HG02623 (cell line): ENCODE data around the gene SETD6.
"Not testable (repeated sequence)": the region's sequence is repeated elsewhere in the genome, so short reads cannot be mapped to it uniquely, and the experiment has no call there.

Experiments
- ATAC-seq: cut with Tn5 transposase; IDR thresholded peaks from one replicate; pipeline ENCODE4 v1.9.1; 2021; ENCODE audit warnings: moderate library complexity; ENCODE audit not compliant: unreplicated experiment

SETD6 gene, protein sequence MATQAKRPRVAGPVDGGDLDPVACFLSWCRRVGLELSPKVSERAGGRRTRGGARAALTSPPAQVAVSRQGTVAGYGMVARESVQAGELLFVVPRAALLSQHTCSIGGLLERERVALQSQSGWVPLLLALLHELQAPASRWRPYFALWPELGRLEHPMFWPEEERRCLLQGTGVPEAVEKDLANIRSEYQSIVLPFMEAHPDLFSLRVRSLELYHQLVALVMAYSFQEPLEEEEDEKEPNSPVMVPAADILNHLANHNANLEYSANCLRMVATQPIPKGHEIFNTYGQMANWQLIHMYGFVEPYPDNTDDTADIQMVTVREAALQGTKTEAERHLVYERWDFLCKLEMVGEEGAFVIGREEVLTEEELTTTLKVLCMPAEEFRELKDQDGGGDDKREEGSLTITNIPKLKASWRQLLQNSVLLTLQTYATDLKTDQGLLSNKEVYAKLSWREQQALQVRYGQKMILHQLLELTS

DNA sequence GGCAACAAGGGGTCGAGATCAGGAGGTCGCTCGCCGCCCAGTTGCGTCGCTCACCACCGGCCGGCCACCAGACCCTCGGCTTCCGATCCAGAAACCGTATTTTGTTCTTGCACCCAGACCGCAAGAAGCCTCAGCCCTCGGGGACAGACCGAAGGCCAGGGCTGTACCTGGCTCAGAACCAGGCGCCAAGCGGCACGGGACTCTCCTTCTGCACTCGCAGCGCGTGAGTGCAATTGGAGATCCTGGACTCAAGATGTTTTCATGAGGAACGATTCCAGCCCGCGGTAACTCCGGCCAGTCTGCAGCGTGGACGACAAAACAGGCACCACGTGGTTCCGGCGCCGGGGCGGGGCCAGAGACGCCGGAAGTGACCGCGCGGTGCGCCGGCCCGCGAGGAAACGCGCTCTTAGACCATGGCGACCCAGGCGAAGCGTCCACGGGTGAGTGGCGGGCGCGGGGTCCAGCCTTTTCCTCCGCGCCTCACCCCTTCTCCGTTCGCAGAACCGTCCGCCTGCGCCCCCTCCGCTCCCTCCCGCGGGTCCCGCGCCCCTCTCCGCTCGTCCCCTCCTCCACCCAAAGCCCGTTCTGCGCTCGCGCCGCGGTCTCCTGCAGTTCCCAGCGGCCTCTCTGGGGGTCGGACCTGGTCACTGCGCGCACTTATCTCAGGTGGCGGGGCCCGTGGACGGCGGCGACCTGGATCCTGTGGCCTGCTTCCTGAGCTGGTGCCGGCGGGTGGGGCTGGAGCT, at the start of gene SETD6:
TSS of gene SETD6 (plus strand) at position 393 of the 746 bp plus-strand sequence. CDS start at position 414, 21 bp downstream.
- ATAC-seq: peak; percentile 63

DNA sequence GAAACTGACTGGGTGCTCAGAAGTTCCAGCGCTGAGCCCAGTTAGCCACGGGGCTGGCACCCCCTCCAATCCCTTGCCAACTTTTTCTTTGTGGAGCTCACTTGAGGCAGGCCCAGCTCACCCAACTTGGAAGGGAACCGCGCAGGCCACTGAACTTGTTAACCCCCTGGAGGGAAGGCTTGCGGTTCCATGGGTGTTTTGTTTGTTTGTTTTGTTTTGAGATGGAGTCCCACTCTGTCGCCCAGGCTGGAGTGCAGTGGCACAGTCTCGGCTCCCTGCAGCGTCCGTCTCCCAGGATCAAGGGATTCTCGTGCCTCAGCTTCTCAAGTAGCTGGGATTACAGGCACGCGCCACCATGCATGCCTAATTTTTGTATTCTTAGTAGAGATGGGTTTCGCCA, 49.5 kb upstream of the SETD6 start:
- no peak for ATAC-seq

DNA sequence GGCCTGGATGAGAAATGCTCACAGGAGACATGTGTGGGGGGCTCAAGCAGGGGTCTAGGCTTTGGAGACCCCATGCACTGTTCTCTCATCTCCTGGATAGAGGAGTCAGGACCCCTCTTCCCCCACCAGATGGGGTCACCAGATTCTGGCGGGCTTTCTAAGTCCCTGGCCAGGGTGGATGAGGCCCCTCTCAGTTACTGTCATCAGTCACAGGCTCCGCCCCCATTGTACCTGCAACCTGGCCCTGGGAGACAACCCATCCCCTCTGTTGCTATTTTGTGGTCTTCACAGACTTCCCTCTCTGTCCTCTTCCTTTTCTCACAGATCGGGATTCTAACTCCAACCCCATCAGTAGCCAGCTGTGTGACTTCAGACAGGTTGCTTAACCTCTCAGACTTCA, 48.9 kb upstream of the SETD6 start:
- no peak for ATAC-seq

DNA sequence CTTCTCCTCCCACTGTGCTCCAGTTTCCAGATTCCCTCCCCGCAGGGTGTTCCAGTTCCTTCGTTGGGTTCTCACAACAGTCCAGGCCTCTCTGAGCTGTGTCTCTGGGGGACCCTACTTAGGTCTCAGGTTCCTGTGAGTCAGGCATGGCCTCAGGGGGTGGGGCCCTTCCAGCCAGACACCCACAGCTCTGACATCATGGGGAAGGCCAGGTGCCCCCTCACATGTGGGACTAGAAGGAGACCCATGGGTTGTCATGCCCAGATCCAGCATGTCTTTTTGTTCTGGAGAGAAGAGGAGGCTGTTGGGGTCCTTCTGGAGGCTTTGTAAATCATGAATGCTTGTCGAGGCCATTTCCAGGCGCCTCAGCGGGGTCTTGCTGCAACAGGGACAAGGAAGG, 47.4 kb upstream of the SETD6 start:
- ATAC-seq: no peak

DNA sequence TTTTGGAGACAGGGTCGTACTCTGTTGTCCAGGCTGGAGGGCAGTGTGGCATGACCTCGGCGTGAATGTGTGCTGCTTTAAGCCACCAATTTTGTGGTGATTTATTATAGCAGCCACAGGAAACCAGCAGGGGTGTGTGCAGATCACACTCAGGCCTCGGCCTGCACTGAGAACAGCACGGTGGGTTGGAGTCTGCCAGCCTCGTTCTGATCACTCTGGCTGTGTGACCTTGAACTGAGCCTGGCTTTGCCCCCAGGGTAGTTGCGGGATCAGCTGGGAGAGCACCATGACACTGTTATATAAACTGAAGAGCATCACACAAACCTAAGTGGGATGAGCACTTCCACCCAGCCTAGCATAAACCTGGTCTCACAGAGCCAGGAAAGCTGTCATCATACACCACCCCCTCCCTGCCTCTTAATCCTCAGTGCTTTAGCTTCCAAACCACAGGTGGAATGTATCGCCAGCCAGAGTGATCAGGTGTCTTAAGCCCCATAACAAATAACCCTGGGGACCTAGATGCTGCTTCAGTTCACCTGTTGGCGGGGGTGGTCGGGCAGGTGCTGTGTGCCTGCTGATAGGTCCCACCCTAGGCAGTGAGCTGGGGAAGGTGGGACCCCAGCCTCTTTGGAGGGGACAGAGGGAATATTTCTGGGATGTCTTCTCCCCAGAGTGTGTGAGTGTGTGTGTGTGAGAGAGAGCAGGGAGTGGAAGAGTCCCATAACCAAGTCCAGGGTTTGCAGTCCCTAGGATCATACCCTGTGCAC, 43.9 kb upstream of the SETD6 start:
- no peak for ATAC-seq

DNA sequence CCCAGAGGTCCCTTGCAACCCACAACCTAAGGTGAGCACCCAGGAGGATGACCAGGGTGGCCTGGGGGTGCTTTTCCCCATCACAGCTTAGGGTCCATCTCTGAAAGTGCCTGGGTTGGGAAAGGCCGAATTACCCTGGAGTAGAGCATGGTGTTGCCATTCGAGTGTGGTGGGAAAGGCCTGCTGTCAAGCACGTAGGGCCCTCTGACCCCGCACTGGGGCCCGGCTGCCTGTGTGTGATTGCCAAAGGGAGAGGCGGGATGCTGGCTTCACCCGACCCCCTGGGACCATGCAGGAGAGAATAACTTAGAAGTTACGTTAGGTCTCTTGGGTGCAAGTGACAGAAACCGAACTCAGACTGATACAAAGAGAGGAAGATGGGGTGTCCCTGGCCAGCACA, 43.1 kb upstream of the SETD6 start:
- no peak for ATAC-seq

DNA sequence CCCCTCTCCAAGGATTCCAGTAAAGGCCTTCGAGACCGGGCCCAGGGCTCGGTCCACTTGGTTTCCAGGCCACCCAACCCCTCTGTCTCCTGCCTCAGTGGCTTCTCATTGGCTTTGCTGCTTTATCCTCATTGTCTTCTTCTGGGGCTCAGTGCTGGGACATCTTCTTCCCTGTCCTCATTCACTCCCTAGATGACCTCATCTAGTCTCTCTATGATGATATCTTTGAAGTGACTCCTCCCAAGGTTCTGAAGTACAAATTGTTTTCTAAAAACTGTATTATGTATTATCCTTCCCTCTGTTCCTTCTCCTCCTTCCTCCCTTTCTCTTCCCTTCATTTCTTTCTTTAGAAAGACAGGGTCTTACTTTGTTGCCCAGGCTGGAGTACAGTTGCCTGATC, 42.5 kb upstream of the SETD6 start:
- ATAC-seq: no peak

DNA sequence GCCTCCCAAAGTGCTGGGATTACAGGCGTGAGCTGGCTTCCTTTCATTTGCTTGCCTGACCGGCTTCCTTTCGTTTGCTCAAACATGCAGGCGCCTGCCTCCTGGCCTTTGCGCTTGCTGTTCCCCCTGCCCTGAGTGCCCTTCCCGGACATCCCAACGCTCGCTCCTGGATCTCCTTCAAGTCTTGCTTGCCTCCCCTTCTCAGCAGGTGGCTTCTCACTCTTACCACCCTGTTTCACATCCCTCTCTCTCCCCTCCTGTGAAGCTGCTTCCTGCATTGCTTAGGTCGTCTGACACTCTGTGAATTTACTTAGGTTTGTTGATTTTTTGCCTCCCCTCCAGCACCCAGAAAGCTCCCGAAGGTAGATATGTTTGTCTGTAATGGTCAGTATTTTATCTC, 41.0 kb upstream of the SETD6 start:
- no peak for ATAC-seq

DNA sequence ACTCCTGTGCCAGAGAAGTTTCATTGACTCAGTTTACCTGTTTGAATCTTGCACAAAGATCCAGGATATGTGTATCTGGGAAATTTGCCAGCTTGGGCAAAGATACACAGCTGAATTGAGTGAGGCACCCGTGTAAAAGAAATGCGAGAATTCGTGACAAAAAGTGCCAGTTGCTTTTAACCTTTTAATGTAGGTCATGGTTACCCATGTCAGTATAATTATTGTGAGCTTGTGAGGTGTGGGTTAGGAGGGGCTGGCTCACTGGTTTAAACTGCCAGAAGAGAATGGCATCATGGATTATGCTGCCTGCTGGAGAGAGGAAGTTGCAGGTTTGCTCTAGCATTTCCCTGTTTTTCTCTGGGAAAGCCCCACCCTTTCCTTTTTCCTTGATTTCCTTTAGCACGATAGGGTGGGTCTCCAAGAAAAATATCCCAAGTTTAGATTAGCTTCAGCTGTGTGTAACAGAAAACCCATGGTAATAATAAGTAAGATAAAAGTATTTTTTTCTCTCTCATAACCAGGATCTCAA, 40.2 kb upstream of the SETD6 start:
- no peak for ATAC-seq

DNA sequence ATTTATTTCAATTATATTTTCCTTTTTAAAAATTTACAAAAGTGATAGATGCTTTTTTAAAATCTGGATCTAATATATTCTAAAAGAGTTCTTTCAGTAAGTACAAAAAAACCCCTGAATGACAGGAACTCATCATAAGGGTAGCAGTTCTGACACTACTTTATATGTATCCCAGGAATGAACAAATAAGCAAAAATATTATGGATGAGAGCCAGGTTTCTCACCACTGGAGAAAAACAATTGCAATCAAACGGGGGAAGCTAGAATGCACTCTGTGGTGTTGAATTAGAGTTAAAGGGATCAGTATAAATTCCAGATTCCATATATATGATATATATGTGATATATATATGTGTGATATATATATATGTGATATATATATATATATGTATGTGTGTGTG, 38.5 kb upstream of the SETD6 start:
- no peak for ATAC-seq

DNA sequence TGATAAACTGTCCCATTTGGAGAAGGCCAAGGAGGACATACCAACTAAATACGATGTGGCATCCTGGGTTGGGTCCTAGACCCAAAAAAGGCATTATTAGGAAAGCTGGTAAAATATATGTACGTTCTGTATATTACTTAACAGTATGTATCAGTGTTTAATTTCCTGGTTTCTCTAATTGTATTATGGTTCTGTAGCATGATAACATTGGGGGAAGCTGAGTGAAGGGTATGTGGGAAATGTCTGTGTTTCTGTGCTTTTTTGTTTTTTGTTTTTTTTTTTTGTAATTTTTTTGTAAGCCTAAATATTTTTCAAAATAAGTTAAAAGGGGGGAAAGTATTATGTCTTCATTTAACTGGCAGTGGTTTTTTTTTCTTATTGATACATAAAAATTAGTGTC, 36.9 kb upstream of the SETD6 start:
- no peak for ATAC-seq

DNA sequence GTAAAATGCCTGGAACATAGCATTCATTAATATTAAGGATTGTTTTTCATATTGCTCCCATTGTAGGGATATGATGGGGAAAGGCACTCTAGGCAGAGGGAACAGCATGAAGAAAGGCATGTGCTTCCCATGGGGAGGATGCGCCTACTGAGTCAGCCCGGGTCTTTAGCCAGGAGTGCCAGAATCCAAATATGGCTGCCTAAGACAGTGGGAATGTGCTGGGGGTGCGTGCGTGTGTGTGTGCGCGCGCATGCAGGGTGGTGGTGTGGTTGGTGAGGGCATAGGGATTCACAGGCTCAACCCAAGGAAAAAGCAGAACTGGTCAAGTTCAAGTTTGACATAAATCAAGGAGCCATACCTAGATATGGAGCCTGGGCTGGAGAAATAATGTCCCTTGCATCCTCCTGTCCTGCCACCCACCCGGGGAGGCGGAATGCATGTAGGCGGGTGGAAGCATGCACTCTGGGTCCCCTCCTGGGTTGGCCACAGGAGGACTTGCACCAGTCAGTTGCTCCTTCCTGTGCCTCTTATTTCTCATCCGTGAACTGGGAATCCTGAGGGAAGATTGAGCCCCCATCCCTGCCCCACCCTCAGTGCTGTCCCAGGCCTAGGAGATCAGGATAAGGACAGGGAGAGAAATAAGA, 34.0 kb upstream of the SETD6 start:
- no peak for ATAC-seq

DNA sequence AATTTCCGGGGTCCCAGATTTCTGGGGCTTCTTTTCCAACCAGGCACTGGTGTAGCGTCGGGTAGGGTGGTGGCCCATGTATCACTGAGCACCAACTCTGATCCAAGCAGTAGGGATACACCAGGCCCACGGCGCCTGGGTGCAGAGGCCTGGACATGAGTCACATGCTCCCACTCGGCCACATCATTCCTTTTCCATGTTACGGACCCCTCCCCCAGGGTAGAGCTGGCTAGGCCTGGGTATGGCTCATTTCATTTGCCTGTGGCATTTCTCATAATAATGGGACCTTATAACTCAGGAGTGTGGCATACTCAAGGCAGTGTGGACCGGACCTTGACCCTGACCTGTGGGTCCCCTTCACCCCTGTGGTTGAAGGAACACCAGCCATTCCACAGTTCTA, 33.4 kb upstream of the SETD6 start:
- ATAC-seq: no peak

DNA sequence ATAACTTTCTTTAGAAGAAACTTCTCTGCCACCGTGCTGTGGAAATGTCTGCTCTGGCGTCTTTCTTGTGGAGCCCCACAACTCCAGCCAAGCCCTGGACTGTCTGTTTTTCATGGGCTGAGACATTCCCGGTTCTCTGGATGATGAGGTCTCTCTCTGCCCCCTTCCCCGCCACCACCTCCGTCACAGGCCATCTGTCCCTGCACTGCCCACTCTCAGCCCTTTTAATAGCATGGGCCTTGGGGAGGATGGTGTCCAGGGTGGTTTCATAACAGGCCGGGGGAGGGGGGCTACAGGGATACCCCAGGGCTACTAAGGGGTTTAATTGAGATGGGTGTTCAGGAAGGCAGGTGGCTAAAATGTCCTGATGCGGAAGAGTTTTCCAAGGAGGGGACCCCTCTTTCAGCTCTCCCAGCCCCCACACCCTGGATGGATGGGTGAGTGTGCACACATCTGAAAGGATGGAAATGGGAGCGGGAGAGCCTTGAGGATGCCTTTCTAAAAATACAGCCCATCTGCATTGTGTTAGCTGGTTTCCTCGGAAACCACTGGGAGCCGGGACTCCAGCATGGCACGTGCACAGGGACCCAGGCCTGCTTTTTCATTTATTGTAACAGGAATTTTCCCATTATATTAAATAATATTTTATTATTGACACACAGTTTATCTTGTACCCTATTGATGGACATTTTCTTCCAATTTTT, 30.0 kb upstream of the SETD6 start:
- ATAC-seq: no peak

DNA sequence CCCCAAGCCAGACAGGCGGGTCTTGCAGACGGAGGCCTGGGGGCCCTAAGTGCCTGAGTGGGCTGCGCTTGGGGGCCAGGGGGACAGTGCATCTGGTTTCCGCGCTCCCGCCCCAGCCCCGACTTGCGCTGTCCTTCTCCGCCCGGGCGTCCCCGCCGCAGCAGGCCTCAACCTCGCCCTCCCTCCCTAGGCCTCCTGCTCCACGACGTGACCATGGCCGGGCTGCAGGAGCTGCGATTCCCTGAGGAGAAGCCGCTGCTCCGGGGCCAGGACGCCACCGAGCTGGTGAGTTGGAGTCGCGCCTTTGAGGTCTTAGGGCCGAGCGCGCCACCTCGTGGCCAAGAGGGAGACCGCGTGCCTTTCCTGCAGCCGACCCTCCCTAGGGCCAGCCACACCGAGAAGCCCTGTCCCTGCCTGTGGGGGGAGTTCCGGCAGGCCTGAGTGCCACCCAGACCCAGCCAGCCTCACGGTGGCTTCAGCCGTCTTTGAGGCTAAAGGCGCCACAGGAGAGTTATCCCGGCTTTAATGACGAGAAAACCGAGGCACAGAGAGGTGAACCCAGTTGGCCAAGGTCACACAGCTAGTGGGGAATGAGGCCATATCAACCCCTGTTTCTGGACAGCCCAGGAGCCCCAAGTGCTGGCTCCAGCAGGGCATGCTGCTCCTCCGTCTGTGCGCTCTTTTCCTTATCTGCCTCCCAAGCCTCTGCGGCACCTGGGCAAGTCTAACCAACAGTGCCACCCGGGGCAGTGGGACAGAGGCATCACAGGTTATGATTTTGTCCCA, 27.6 kb upstream of the SETD6 start:
- ATAC-seq: peak; percentile 66

DNA sequence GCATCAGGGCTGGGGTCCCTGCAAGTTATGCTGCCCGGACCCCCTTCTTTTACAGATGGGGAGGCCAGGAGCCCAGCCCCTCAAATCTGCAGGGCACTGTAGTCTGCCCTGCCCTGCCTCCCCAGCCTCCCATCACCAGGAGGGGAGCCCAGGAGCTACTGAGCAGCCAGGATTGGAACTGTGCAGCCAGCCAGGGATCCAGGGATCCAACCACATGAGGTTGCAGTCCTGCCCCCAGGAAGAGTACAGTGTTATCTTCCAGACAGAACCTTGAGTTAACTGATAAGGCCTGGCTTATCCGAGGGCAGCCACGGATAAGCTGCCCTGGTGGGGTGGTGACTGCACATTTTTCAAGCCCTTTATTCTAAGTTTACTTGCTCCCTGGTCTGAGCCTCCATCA, 26.8 kb upstream of the SETD6 start:
- ATAC-seq: no peak

DNA sequence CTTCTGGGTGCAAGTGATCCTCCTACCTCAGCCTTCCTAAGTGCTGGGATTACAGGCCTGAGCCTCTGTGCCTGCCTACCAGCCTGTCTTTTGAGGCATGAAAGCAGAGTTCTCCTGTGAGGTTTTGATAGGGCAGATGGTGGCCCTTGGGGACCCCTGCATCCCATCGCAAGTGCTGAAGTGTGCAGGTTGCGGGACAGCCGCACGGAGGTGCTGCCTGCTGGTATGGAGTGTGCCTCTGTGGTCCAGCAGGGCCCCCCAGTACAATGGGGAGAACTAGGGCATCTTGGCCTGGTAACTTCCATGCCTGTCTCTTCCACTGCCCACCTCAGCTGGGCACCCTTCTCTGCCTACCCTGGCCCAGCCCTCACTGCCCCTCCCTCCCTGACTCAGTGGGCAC, 25.3 kb upstream of the SETD6 start:
- ATAC-seq: no peak

DNA sequence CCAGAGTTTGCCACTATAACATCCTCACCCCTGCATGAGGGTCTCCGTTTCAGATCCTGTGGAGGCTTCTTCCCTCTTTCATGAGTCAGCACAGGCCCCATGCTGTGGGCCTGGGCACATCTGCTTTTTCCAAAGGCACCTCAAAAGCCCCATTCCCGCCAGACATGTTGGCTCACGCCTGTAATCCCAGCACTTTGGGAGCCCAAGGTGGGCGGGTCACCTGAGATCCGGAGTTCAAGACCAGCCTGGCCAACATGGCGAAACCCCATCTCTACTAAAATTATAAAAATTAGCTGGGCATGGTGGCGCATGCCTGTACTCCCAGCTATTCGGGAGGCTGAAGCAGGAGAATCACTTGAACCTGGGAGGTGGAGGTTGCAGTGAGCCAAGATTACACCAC, 24.8 kb upstream of the SETD6 start:
- not testable (repeated sequence) for ATAC-seq

DNA sequence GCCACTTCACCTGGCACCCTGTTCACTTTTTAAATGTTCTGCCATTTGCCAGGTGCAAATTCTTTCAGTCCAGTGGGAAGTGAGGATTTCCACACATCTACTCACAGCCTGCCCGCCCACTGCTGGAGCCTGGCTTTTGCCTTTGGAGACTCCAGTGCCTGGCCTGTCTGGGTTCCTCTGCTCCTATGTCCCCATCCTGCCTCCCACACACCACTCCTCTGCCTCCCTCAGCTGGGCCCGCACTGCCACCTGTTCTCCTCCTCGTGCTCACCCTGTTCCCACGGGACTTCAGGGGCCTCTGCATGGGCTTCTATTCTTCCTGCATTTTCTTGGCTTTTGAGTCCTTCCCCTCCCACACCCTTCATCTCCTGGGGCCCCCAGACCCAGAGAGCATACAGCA, 23.3 kb upstream of the SETD6 start:
- ATAC-seq: no peak
